ENCODE data around the gene CSMD2. TPM values are rescaled to one million over a fixed set of nuclear protein-coding genes. Genes with fewer than 3 reads are reported as not detected.

Gene CSMD2
- total and polyA plus RNA-seq, 2 of the 8 experiments (the other 6 are each of a cell fraction or from before 2014, with no cell fraction given), result 7.0 to 14.7 TPM

DNA sequence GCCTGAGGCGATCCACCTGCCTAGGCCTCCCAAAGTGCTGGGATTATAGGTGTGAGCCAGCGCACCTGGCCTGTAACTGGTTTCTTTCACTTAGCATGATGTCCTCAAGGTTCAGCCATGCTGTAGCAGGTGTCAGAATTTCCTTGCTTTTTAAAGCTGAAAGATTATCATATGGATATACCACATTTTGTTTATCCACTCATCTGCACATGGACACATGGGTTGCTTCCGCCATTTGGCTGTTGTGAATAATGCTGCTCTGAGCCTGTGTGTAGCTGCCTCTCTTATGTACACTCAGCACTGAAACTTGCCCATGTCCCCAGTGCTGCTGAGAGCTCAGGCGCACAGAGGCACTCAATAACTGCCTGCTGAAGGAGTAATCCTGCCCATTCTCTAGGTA lies 11.8 kb downstream of the CSMD2 start (continued):
- TF ChIP-seq ASH2L (IDR thresholded peaks at IDR 0.05; ENCODE audit: low read length) (no peak), BACH1 (IDR thresholded peaks at IDR 0.05; ENCODE audit: low read length) (no peak)
